ENCODE results near the gene SHROOM3. TPM values are rescaled to one million over a fixed set of nuclear protein-coding genes. Genes with fewer than 3 reads are reported as not detected.

SHROOM3 gene
- total RNA-seq, 1 experiment from 2014 or later: 27.6 TPM

GRCh38 chr4:76606645-76607265, 171.7 kb downstream of the SHROOM3 start:
- Histone ChIP-seq H2AK5ac (ENCODE audit: insufficient read length, low read length) (no peak overlapping the region), H2BK5ac (ENCODE audit: insufficient read length, low read length) (no peak overlapping the region), H4K91ac (ENCODE audit: insufficient read length, low read depth, low read length) (no peak overlapping the region), H3T11ph (ENCODE audit: low read length) (no peak overlapping the region), H3K23me2 (ENCODE audit: insufficient read length, low read depth, low read length, poor library complexity, severe bottlenecking) (no peaks in the 10 kb centered on the region), H2BK20ac (ENCODE audit: low read depth, low read length, poor library complexity, severe bottlenecking) (peak overlapping the region; percentile 65), H2BK120ac (ENCODE audit: low read depth, low read length, poor library complexity, severe bottlenecking) (no peak overlapping the region), H3K18ac (ENCODE audit: insufficient read length, low read depth, low read length) (no peak overlapping the region), H3K27ac (ENCODE audit: insufficient read length, low read depth, low read length) (no peak overlapping the region), H2BK12ac (ENCODE audit: insufficient read length, low read depth, low read length) (no peak overlapping the region), H2AFZ (ENCODE audit: low read length) (no peak overlapping the region), H3K14ac (ENCODE audit: insufficient read depth, low read length) (no peak overlapping the region), H4K5ac (ENCODE audit: insufficient read length, low read depth, low read length) (no peak overlapping the region), H3K56ac (ENCODE audit: insufficient read length, low read depth, low read length) (no peak overlapping the region), H3K79me2 (ENCODE audit: insufficient read depth, low read length) (no peaks in the 10 kb centered on the region), H2BK15ac (ENCODE audit: low read depth, low read length) (no peak overlapping the region), H3K4ac (ENCODE audit: low read depth, low read length) (no peak overlapping the region), H3K23ac (ENCODE audit: insufficient read length, low read depth, low read length) (no peak overlapping the region), H4K8ac (replicated peaks; ENCODE audit: insufficient read length, low read depth, low read length) (no peak overlapping the region), H3K9ac (ENCODE audit: extremely low read depth, insufficient read length, low read length) (no peak overlapping the region), H3K4me2 (ENCODE audit: insufficient read depth, insufficient read length, low read length) (no peak overlapping the region), H3K4me1 (ENCODE audit: insufficient read depth, low read length) (peaks cover 21% of the 10 kb centered on the region), H3K27me3 (ENCODE audit: insufficient read depth, low read length) (no peaks in the 10 kb centered on the region), H4K20me1 (ENCODE audit: control insufficient read depth, insufficient read depth, insufficient read length) (no peaks in the 10 kb centered on the region), H3K79me1 (ENCODE audit: insufficient read depth, low read depth, low read length, poor library complexity, severe bottlenecking) (no peaks in the 10 kb centered on the region), H3K9me3 (ENCODE audit: control insufficient read depth, low read depth, low read length) (no peaks in the 10 kb centered on the region)
- peaks cover 55 to 60% of the 10 kb centered on the region in 2 experiments for H3K4me1 Mint-ChIP-seq
- no peak overlapping the region; a peak in 1 of 5 replicates for H3K4me3 Mint-ChIP-seq
- peak overlapping the region in 2 of 3 experiments; percentile 1 to 92; a peak in 3 of 7 replicates for H3K27ac Mint-ChIP-seq
- TF ChIP-seq, protein P1, sequence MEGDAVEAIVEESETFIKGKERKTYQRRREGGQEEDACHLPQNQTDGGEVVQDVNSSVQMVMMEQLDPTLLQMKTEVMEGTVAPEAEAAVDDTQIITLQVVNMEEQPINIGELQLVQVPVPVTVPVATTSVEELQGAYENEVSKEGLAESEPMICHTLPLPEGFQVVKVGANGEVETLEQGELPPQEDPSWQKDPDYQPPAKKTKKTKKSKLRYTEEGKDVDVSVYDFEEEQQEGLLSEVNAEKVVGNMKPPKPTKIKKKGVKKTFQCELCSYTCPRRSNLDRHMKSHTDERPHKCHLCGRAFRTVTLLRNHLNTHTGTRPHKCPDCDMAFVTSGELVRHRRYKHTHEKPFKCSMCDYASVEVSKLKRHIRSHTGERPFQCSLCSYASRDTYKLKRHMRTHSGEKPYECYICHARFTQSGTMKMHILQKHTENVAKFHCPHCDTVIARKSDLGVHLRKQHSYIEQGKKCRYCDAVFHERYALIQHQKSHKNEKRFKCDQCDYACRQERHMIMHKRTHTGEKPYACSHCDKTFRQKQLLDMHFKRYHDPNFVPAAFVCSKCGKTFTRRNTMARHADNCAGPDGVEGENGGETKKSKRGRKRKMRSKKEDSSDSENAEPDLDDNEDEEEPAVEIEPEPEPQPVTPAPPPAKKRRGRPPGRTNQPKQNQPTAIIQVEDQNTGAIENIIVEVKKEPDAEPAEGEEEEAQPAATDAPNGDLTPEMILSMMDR (conservative IDR thresholded peaks at IDR 0.05): no peak
- no peaks in the 10 kb centered on the region for H3K36me3 Mint-ChIP-seq (ENCODE audit: insufficient read depth in 1 of 3, low read depth in 3 of 3)
- H3K9me3 Mint-ChIP-seq: no peaks in the 10 kb centered on the region; a peak in 1 of 5 replicates
- no peak for DNase-seq
- no CpG with 5 or more reads among the region's 1 CpG for WGBS (ENCODE audit: extremely low coverage, insufficient read length, low lambda C conversion rate)
- H3K27me3 Mint-ChIP-seq (ENCODE audit: low read depth): no peaks in the 10 kb centered on the region
